Activated CD4-positive, alpha-beta T cell treated with anti-CD3 and anti-CD28 coated beads, Interleukin-2, amount 10 ng/mL, durations not matched to agents 24 days and 14 days (primary cell): ENCODE data around the gene DNAAF5. TPM values are rescaled to one million over a fixed set of nuclear protein-coding genes. Genes with fewer than 3 reads are reported as not detected.

Experiments used
- DNase-seq: peaks from one replicate; pipeline ENCODE4 v3.0.0; 2022
- H3K27ac Mint-ChIP-seq: one replicate; pipeline ENCODE4 v1.8.0; 2022; ENCODE audit warnings: mild to moderate bottlenecking, mixed read lengths
- H3K27me3 Mint-ChIP-seq: one replicate; pipeline ENCODE4 v1.8.0; 2022; ENCODE audit warnings: mixed read lengths
- H3K36me3 Mint-ChIP-seq: one replicate; pipeline ENCODE4 v1.8.0; 2022; ENCODE audit warnings: low read depth, mild to moderate bottlenecking, mixed read lengths
- H3K4me1 Mint-ChIP-seq: one replicate; pipeline ENCODE4 v1.8.0; 2021; ENCODE audit warnings: mixed read lengths
- H3K4me3 Mint-ChIP-seq: one replicate; pipeline ENCODE4 v1.8.0; 2022; ENCODE audit warnings: mild to moderate bottlenecking, moderate library complexity, mixed read lengths
- H3K9me3 Mint-ChIP-seq: one replicate; pipeline ENCODE4 v1.8.0; 2021; ENCODE audit warnings: mixed read lengths
- intact Hi-C: fragments of 100-400 bp; cut with micrococcal nuclease; formaldehyde crosslinking; loops from one replicate; pipeline ENCODE4 v1.15.1; 2023
- total RNA-seq: library from RNA; stranded (reverse); gene quantifications from 2 replicates; pipeline ENCODE4 v1.2.3, GENCODE V29; 2022

DNAAF5 gene
- total RNA-seq, 1 donor from 2014 or later: 50.6 TPM

GRCh38 chr7:713488-714230 is 12.8 kb upstream of the DNAAF5 start:
- no peak for DNase-seq
- peaks cover 13% of the 10 kb centered on the region for H3K36me3 Mint-ChIP-seq
- no peaks in the 10 kb centered on the region for H3K9me3 Mint-ChIP-seq
- peak overlapping the region; percentile 68 for H3K27ac Mint-ChIP-seq
- intact Hi-C loops: no loop called here
- H3K27me3 Mint-ChIP-seq: peaks cover 8% of the 10 kb centered on the region
- peaks cover 4% of the 10 kb centered on the region for H3K4me1 Mint-ChIP-seq
- H3K4me3 Mint-ChIP-seq: peak overlapping the region; percentile 46

GRCh38 chr7:714251-714671 is 12.2 kb upstream of the DNAAF5 start:
- Mint-ChIP-seq H3K27ac (no peak overlapping the region), H3K4me3 (no peak overlapping the region), H3K4me1 (peaks cover 4% of the 10 kb centered on the region), H3K9me3 (no peaks in the 10 kb centered on the region), H3K27me3 (peaks cover 8% of the 10 kb centered on the region), H3K36me3 (peaks cover 13% of the 10 kb centered on the region)
- no peak for DNase-seq
- intact Hi-C loops: no loop called here

- Mint-ChIP-seq H3K36me3 (peaks cover 19% of the 10 kb centered on the region), H3K9me3 (peaks cover 3% of the 10 kb centered on the region), H3K27me3 (peaks cover 8% of the 10 kb centered on the region), H3K27ac (no peak overlapping the region), H3K4me3 (no peak overlapping the region), H3K4me1 (peaks cover 4% of the 10 kb centered on the region)
- intact Hi-C loops: no loop called here
- DNase-seq: no peak
These were observed 10.3 kb upstream of the DNAAF5 start for GRCh38 chr7:716222-716621.

- H3K36me3 Mint-ChIP-seq: peaks cover 20% of the 10 kb centered on the region
- DNase-seq: no peak
- intact Hi-C loops: no loop called here
- H3K4me3 Mint-ChIP-seq: no peak overlapping the region
- no peak overlapping the region for H3K27ac Mint-ChIP-seq
- peaks cover 4% of the 10 kb centered on the region for H3K4me1 Mint-ChIP-seq
- H3K27me3 Mint-ChIP-seq: peaks cover 8% of the 10 kb centered on the region
- peaks cover 5% of the 10 kb centered on the region for H3K9me3 Mint-ChIP-seq
These were observed 9.9 kb upstream of the DNAAF5 start for GRCh38 chr7:716636-717035.

- intact Hi-C loops: no loop called here
- DNase-seq: no peak
- Mint-ChIP-seq H3K4me3 (no peak overlapping the region), H3K27ac (no peak overlapping the region), H3K27me3 (no peaks in the 10 kb centered on the region), H3K9me3 (peaks cover 11% of the 10 kb centered on the region), H3K36me3 (peaks cover 51% of the 10 kb centered on the region), H3K4me1 (peaks cover 10% of the 10 kb centered on the region)
These were observed 4.8 kb upstream of the DNAAF5 start for GRCh38 chr7:721619-722248.

GRCh38 chr7:723541-723940 is 3.0 kb upstream of the DNAAF5 start:
- Mint-ChIP-seq H3K36me3 (peaks cover 53% of the 10 kb centered on the region), H3K4me1 (peaks cover 18% of the 10 kb centered on the region), H3K27me3 (no peaks in the 10 kb centered on the region), H3K27ac (no peak overlapping the region), H3K4me3 (no peak overlapping the region), H3K9me3 (peaks cover 11% of the 10 kb centered on the region)
- intact Hi-C loops: no loop called here
- DNase-seq: no peak

- DNase-seq: no peak
- Mint-ChIP-seq H3K27ac (no peak overlapping the region), H3K4me3 (no peak overlapping the region), H3K4me1 (peaks cover 18% of the 10 kb centered on the region), H3K36me3 (peaks cover 53% of the 10 kb centered on the region), H3K9me3 (peaks cover 11% of the 10 kb centered on the region), H3K27me3 (no peaks in the 10 kb centered on the region)
- intact Hi-C loops: no loop called here
These were observed 2.2 kb upstream of the DNAAF5 start for GRCh38 chr7:724298-724697.

GRCh38 chr7:725223-726005 is 1.1 kb upstream of the DNAAF5 start:
- peak overlapping the region; percentile 89 for H3K4me3 Mint-ChIP-seq
- H3K27me3 Mint-ChIP-seq: no peaks in the 10 kb centered on the region
- intact Hi-C loops: loop anchor here (1.0 to 2.0 kb wide), 6 partner anchors 107 to 577 kb away; partner anchors contain the start of gene GET4
- peaks cover 8% of the 10 kb centered on the region for H3K9me3 Mint-ChIP-seq
- H3K4me1 Mint-ChIP-seq: peaks cover 18% of the 10 kb centered on the region
- peak overlapping the region; percentile 88 for H3K27ac Mint-ChIP-seq
- H3K36me3 Mint-ChIP-seq: peaks cover 55% of the 10 kb centered on the region
- DNase-seq: no peak

- Mint-ChIP-seq H3K4me3 (no peak overlapping the region), H3K27me3 (no peaks in the 10 kb centered on the region), H3K4me1 (peaks cover 18% of the 10 kb centered on the region), H3K9me3 (peaks cover 5% of the 10 kb centered on the region), H3K27ac (no peak overlapping the region), H3K36me3 (peaks cover 46% of the 10 kb centered on the region)
- intact Hi-C loops: loop anchor here (1.0 to 2.0 kb wide), 6 partner anchors 108 to 578 kb away; partner anchors contain the start of gene GET4
- no peak for DNase-seq
These were observed 280 bp downstream of the DNAAF5 start for GRCh38 chr7:726854-727103.

GRCh38 chr7:727104-727805 is 756 bp downstream of the DNAAF5 start, which contains the start of gene PRKAR1B:
TSS of gene PRKAR1B (minus strand) at chr7:727281. CDS start at chr7:711505, 15,776 bp downstream.
- peak within 1 kb of the TSS; percentile 96 for H3K27ac Mint-ChIP-seq
- H3K36me3 Mint-ChIP-seq: peaks cover 45% of the 10 kb centered on the region

GRCh38 chr7:727806-728460 is 1.4 kb downstream of the DNAAF5 start:
- Mint-ChIP-seq H3K4me1 (peaks cover 18% of the 10 kb centered on the region), H3K36me3 (peaks cover 39% of the 10 kb centered on the region), H3K9me3 (peaks cover 3% of the 10 kb centered on the region), H3K4me3 (peak overlapping the region; percentile 95), H3K27me3 (no peaks in the 10 kb centered on the region), H3K27ac (peak overlapping the region; percentile 82)
- no peak for DNase-seq
- intact Hi-C loops: loop anchor here (2.0 kb wide), 2 partner anchors 207 to 579 kb away; no protein-coding TSS in a partner anchor

More at GRCh38 chr7:727104-727805, 756 bp downstream of the DNAAF5 start, which contains the start of gene PRKAR1B:
- Mint-ChIP-seq H3K27me3 (no peaks in the 10 kb centered on the region), H3K9me3 (peaks cover 3% of the 10 kb centered on the region), H3K4me1 (peaks cover 18% of the 10 kb centered on the region), H3K4me3 (peak within 1 kb of the TSS; percentile 95)
- intact Hi-C loops: loop anchor here (2.0 kb wide), 2 partner anchors 206 to 578 kb away; no protein-coding TSS in a partner anchor
- peak; percentile 83 for DNase-seq

GRCh38 chr7:728602-729001 is 2.1 kb downstream of the DNAAF5 start:
- no peaks in the 10 kb centered on the region for H3K27me3 Mint-ChIP-seq
- H3K27ac Mint-ChIP-seq: peak overlapping the region; percentile 82
- H3K4me3 Mint-ChIP-seq: peak overlapping the region; percentile 95
- H3K36me3 Mint-ChIP-seq: peaks cover 32% of the 10 kb centered on the region
- DNase-seq: no peak
- H3K9me3 Mint-ChIP-seq: peaks cover 3% of the 10 kb centered on the region
- intact Hi-C loops: no loop called here
- H3K4me1 Mint-ChIP-seq: peaks cover 18% of the 10 kb centered on the region
